HL-60 (cell line): ENCODE data around the gene OR2B3.

Source experiments
- POLR2AphosphoS5 ChIP-seq: IDR thresholded peaks from 2 replicates; pipeline ENCODE4 v1.6.1; 2012; ENCODE audit warnings: low read depth
- SPI1 ChIP-seq: IDR thresholded peaks from 2 replicates; pipeline ENCODE4 v1.6.1; 2012; ENCODE audit warnings: low read depth, mild to moderate bottlenecking, borderline replicate concordance
- TF ChIP-seq, protein P1 (sequence below): IDR thresholded peaks from one replicate; pipeline ENCODE4 v1.5.1; 2011; ENCODE audit warnings: low read length, control low read depth, inconsistent platforms; ENCODE audit not compliant: insufficient read depth
- TF ChIP-seq, protein P2 (sequence below): IDR thresholded peaks from 2 replicates; pipeline ENCODE4 v1.6.1; 2012; ENCODE audit warnings: low read depth; ENCODE audit not compliant: insufficient replicate concordance

DNA sequence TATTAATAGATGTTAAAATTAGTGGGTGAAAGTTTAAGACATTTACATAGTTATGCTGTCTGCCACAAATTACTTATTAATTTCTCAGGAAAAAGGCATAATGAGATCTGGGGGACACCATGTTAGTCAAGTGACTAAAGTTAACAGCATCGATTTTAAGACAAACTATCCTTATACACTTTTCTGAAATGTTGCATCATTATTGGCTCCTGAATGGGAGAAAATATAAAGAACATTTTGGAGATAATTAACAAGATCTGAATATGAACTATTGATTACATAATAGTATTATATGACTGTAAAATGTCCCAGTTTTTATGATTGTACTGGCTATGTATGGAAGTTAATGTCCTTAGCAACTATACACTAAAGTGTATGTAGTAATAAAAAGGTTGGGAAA is 7.9 kb downstream of the OR2B3 start:
- TF ChIP-seq POLR2AphosphoS5 (no peak), SPI1 (no peak)
- TF ChIP-seq, protein P1, sequence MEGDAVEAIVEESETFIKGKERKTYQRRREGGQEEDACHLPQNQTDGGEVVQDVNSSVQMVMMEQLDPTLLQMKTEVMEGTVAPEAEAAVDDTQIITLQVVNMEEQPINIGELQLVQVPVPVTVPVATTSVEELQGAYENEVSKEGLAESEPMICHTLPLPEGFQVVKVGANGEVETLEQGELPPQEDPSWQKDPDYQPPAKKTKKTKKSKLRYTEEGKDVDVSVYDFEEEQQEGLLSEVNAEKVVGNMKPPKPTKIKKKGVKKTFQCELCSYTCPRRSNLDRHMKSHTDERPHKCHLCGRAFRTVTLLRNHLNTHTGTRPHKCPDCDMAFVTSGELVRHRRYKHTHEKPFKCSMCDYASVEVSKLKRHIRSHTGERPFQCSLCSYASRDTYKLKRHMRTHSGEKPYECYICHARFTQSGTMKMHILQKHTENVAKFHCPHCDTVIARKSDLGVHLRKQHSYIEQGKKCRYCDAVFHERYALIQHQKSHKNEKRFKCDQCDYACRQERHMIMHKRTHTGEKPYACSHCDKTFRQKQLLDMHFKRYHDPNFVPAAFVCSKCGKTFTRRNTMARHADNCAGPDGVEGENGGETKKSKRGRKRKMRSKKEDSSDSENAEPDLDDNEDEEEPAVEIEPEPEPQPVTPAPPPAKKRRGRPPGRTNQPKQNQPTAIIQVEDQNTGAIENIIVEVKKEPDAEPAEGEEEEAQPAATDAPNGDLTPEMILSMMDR, result no peak
- TF ChIP-seq, protein P2, sequence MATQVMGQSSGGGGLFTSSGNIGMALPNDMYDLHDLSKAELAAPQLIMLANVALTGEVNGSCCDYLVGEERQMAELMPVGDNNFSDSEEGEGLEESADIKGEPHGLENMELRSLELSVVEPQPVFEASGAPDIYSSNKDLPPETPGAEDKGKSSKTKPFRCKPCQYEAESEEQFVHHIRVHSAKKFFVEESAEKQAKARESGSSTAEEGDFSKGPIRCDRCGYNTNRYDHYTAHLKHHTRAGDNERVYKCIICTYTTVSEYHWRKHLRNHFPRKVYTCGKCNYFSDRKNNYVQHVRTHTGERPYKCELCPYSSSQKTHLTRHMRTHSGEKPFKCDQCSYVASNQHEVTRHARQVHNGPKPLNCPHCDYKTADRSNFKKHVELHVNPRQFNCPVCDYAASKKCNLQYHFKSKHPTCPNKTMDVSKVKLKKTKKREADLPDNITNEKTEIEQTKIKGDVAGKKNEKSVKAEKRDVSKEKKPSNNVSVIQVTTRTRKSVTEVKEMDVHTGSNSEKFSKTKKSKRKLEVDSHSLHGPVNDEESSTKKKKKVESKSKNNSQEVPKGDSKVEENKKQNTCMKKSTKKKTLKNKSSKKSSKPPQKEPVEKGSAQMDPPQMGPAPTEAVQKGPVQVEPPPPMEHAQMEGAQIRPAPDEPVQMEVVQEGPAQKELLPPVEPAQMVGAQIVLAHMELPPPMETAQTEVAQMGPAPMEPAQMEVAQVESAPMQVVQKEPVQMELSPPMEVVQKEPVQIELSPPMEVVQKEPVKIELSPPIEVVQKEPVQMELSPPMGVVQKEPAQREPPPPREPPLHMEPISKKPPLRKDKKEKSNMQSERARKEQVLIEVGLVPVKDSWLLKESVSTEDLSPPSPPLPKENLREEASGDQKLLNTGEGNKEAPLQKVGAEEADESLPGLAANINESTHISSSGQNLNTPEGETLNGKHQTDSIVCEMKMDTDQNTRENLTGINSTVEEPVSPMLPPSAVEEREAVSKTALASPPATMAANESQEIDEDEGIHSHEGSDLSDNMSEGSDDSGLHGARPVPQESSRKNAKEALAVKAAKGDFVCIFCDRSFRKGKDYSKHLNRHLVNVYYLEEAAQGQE, result no peak
